K562 (cell line): Measurements from ENCODE around the gene CEBPE. TPM values are rescaled to one million over a fixed set of nuclear protein-coding genes. Genes with fewer than 3 reads are reported as not detected.

Source experiments
- BRCA1 ChIP-seq, 2 experiments: fragments of 450-650 bp in 1 of 2; sonication (generic) in 1 of 2; formaldehyde crosslinking in 1 of 2; IDR thresholded peaks; 2 replicates each; pipeline versions ENCODE4 v1.5.0 to v1.6.1; 2017 to 2020; ENCODE audit warnings: mild to moderate bottlenecking in 1 of 2, missing genetic modification reagents in 1 of 2
- COPS2 ChIP-seq: fragments of 450-650 bp; conservative IDR thresholded peaks from 2 replicates; pipeline ENCODE4 v1.6.1; 2016; ENCODE audit warnings: mild to moderate bottlenecking, moderate library complexity
- HDAC3 ChIP-seq: fragments of 450-650 bp; IDR thresholded peaks from 2 replicates; pipeline ENCODE4 v1.6.1; 2018; ENCODE audit warnings: borderline replicate concordance, mild to moderate bottlenecking, moderate library complexity; ENCODE audit not compliant: partially characterized antibody
- HMG20A ChIP-seq: fragments of 450-650 bp; formaldehyde crosslinking; conservative IDR thresholded peaks from 2 replicates; pipeline ENCODE4 v1.4.0; 2020; ENCODE audit warnings: mild to moderate bottlenecking, mixed read lengths
- JUN ChIP-seq, 2 experiments: sonication (generic) in 1 of 2; formaldehyde crosslinking in 1 of 2; IDR thresholded peaks; 2 replicates each; pipeline versions ENCODE4 v1.6.1 to v1.8.0; 2012 to 2022; ENCODE audit warnings: borderline replicate concordance in 2 of 2, mild to moderate bottlenecking in 2 of 2, improper control_type of control experiment in 1 of 2, low read depth in 1 of 2, low read length in 1 of 2, missing genetic modification reagents in 1 of 2
- LEF1 ChIP-seq: fragments of 450-650 bp; IDR thresholded peaks from 2 replicates; pipeline ENCODE4 v1.6.1; 2016; ENCODE audit warnings: mild to moderate bottlenecking
- MEIS2 ChIP-seq: fragments of 450-650 bp; IDR thresholded peaks from 2 replicates; pipeline ENCODE4 v1.6.1; 2014; ENCODE audit warnings: mild to moderate bottlenecking; ENCODE audit not compliant: partially characterized antibody
- SIN3A ChIP-seq, 2 experiments: fragments of 150-350 bp in 1 of 2; IDR thresholded peaks; 2 replicates each; pipeline ENCODE4 v1.6.1; 2011 to 2016; ENCODE audit warnings: borderline replicate concordance in 2 of 2, low read depth in 2 of 2, low read length in 2 of 2, mild to moderate bottlenecking in 2 of 2, moderate library complexity in 2 of 2; ENCODE audit not compliant: control insufficient read depth in 1 of 2
- TCF7L2 ChIP-seq: fragments of 150-350 bp; IDR thresholded peaks from 2 replicates; pipeline ENCODE4 v1.6.1; 2016; ENCODE audit warnings: low read depth, mild to moderate bottlenecking, low read length, moderate library complexity
- WHSC1 ChIP-seq: IDR thresholded peaks from one replicate; pipeline ENCODE4 v1.6.1; 2012; ENCODE audit warnings: low read length, control low read depth, inconsistent platforms
- XRCC4 ChIP-seq: IDR thresholded peaks from one replicate; pipeline ENCODE4 v1.6.1; 2011; ENCODE audit not compliant: insufficient read depth, insufficient read length; ENCODE audit errors: extremely low read depth
- ZBTB17 ChIP-seq: fragments of 450-650 bp; formaldehyde crosslinking; IDR thresholded peaks from 2 replicates; pipeline ENCODE4 v1.4.0; 2020; ENCODE audit warnings: mild to moderate bottlenecking
- ZC3H4 ChIP-seq: sonication (generic); formaldehyde crosslinking; IDR thresholded peaks from 2 replicates; pipeline ENCODE4 v1.9.0; 2021; ENCODE audit warnings: missing genetic modification reagents, borderline replicate concordance
- ZNF143 ChIP-seq: sonication (generic); formaldehyde crosslinking; IDR thresholded peaks from 2 replicates; pipeline ENCODE4 v1.9.0; 2022; ENCODE audit warnings: mild to moderate bottlenecking, missing genetic modification reagents
- ZNF444 ChIP-seq: fragments of 250-450 bp; sonication (Bioruptor Pico); IDR thresholded peaks from 2 replicates; pipeline ENCODE4 v1.4.0; 2020; ENCODE audit warnings: mild to moderate bottlenecking, moderate library complexity
- ZNF583 ChIP-seq: fragments of 250-450 bp; sonication (Bioruptor Pico); IDR thresholded peaks from 2 replicates; pipeline ENCODE4 v1.4.0; 2020
- polyA plus RNA-seq, 8 experiments: library from polyadenylated mRNA; depleted of rRNA in 4 of 8; stranded (reverse) in 5 of 8; unstranded in 3 of 8; fragments of >200 nt; fragmentation: Nextera tagmentation in 2 of 8; fragmentation: Illumina TruSeq in 1 of 8; extraction: Ambion mirVana in 2 of 8; extraction: Trizol in 1 of 8; gene quantifications; 2 replicates each; pipeline versions ENCODE4 v1.2.1 to v1.2.3, GENCODE V29; 2011 to 2014; ENCODE audit warnings: inconsistent platforms in 1 of 8, missing spikeins in 1 of 8
- total RNA-seq, 7 experiments: library from RNA; depleted of rRNA in 6 of 7; stranded (reverse); fragments of >200 nt in 6 of 7; fragmentation: Illumina TruSeq in 2 of 7; extraction: Trizol in 2 of 7; gene quantifications; 2 replicates each; pipeline versions ENCODE4 v1.2.1 to v1.2.3, GENCODE V29; 2011 to 2021; ENCODE audit warnings: low replicate concordance in 1 of 7
- TF ChIP-seq, protein P1 (sequence below): sonication (generic); formaldehyde crosslinking; IDR thresholded peaks from 2 replicates; pipeline ENCODE4 v1.8.1; 2023; ENCODE audit warnings: mild to moderate bottlenecking, missing genetic modification reagents
- TF ChIP-seq, protein P2 (sequence below): fragments of 450-650 bp; IDR thresholded peaks from 2 replicates; pipeline ENCODE4 v1.6.1; 2017; ENCODE audit warnings: antibody characterized with exemption
- TF ChIP-seq, protein P3 (sequence below): fragments of 450-650 bp; IDR thresholded peaks from 2 replicates; pipeline ENCODE4 v1.6.1; 2018; ENCODE audit not compliant: partially characterized antibody

The CEBPE gene
- total and polyA plus RNA-seq, 9 of the 15 experiments (the other 6 are each of a cell fraction or from before 2014, with no cell fraction given), result 0.09 to 0.15 (median 0.13) TPM; not detected in 6

DNA sequence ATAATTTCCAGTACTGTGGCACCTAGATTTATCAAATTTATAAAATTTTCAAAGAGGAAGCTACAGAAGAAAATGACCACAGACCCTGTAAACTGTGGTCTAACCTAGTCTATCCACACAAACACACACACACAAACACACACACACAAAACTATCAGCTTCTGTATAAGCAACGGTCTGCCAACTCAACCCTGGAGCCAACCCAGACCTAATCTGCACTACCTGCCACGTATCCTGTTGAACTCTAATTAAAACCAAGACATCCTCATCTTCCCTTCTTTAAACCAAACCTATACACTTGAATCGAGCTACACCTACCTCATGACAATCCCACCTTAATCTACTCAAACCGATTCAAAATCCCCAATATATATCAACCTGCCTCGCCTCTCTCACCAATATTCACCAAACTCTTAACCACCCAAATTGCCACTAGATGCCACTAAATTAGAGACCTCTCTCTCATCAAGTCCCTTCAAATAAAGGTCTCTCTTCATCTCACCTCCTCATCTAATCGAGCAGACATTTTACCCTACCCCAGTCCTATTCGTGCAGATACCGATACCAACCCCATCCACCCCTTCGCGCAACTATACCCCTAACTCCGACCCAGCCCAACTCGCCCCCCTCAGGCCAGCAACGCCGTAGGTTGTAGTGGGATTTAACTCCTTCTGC, 24.9 kb downstream of the CEBPE start (continued):
- TF ChIP-seq, protein P1, sequence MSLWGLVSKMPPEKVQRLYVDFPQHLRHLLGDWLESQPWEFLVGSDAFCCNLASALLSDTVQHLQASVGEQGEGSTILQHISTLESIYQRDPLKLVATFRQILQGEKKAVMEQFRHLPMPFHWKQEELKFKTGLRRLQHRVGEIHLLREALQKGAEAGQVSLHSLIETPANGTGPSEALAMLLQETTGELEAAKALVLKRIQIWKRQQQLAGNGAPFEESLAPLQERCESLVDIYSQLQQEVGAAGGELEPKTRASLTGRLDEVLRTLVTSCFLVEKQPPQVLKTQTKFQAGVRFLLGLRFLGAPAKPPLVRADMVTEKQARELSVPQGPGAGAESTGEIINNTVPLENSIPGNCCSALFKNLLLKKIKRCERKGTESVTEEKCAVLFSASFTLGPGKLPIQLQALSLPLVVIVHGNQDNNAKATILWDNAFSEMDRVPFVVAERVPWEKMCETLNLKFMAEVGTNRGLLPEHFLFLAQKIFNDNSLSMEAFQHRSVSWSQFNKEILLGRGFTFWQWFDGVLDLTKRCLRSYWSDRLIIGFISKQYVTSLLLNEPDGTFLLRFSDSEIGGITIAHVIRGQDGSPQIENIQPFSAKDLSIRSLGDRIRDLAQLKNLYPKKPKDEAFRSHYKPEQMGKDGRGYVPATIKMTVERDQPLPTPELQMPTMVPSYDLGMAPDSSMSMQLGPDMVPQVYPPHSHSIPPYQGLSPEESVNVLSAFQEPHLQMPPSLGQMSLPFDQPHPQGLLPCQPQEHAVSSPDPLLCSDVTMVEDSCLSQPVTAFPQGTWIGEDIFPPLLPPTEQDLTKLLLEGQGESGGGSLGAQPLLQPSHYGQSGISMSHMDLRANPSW (CRISPR knock-in tag), result no peak
- TF ChIP-seq, protein P2, sequence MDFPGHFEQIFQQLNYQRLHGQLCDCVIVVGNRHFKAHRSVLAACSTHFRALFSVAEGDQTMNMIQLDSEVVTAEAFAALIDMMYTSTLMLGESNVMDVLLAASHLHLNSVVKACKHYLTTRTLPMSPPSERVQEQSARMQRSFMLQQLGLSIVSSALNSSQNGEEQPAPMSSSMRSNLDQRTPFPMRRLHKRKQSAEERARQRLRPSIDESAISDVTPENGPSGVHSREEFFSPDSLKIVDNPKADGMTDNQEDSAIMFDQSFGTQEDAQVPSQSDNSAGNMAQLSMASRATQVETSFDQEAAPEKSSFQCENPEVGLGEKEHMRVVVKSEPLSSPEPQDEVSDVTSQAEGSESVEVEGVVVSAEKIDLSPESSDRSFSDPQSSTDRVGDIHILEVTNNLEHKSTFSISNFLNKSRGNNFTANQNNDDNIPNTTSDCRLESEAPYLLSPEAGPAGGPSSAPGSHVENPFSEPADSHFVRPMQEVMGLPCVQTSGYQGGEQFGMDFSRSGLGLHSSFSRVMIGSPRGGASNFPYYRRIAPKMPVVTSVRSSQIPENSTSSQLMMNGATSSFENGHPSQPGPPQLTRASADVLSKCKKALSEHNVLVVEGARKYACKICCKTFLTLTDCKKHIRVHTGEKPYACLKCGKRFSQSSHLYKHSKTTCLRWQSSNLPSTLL, result no peak
- no peak for TF ChIP-seq HDAC3
- TF ChIP-seq SIN3A (IDR thresholded peaks at IDR 0.05; ENCODE audit: borderline replicate concordance in 2 of 2, control insufficient read depth in 1 of 2, low read depth in 2 of 2, low read length in 2 of 2), result 0 out of 4 replicates have a peak, but pooled peaks of 1 of the 2 experiments have one; percentile 75
- TF ChIP-seq LEF1, result 0 out of 2 replicates have a peak, but pooled peaks have one; percentile 33
- TF ChIP-seq WHSC1, result no peak
- TF ChIP-seq ZC3H4 (CRISPR knock-in tag), result no peak
- TF ChIP-seq ZNF444 (CRISPR knock-in tag), result no peak
- TF ChIP-seq COPS2, result no peak
- no peak for TF ChIP-seq ZNF143 (CRISPR knock-in tag)
- TF ChIP-seq MEIS2, result no peak
- TF ChIP-seq ZNF583 (CRISPR knock-in tag), result no peak
- no peak for TF ChIP-seq BRCA1 (IDR thresholded peaks at IDR 0.05)
- TF ChIP-seq BRCA1 (CRISPR knock-in tag; IDR thresholded peaks at IDR 0.05), result no peak
- no peak for TF ChIP-seq XRCC4
- TF ChIP-seq, protein P3, sequence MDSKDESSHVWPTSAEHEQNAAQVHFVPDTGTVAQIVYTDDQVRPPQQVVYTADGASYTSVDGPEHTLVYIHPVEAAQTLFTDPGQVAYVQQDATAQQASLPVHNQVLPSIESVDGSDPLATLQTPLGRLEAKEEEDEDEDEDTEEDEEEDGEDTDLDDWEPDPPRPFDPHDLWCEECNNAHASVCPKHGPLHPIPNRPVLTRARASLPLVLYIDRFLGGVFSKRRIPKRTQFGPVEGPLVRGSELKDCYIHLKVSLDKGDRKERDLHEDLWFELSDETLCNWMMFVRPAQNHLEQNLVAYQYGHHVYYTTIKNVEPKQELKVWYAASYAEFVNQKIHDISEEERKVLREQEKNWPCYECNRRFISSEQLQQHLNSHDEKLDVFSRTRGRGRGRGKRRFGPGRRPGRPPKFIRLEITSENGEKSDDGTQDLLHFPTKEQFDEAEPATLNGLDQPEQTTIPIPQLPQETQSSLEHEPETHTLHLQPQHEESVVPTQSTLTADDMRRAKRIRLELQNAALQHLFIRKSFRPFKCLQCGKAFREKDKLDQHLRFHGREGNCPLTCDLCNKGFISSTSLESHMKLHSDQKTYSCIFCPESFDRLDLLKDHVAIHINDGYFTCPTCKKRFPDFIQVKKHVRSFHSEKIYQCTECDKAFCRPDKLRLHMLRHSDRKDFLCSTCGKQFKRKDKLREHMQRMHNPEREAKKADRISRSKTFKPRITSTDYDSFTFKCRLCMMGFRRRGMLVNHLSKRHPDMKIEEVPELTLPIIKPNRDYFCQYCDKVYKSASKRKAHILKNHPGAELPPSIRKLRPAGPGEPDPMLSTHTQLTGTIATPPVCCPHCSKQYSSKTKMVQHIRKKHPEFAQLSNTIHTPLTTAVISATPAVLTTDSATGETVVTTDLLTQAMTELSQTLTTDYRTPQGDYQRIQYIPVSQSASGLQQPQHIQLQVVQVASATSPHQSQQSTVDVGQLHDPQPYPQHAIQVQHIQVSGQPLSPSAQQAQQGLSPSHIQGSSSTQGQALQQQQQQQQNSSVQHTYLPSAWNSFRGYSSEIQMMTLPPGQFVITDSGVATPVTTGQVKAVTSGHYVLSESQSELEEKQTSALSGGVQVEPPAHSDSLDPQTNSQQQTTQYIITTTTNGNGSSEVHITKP, result peak; percentile 4
- no peak for TF ChIP-seq ZBTB17 (CRISPR knock-in tag)
- TF ChIP-seq TCF7L2, result no peak
- TF ChIP-seq HMG20A (CRISPR knock-in tag), result no peak
- TF ChIP-seq JUN (IDR thresholded peaks at IDR 0.05; ENCODE audit: borderline replicate concordance, low read depth, low read length), result no peak
- TF ChIP-seq JUN (CRISPR knock-in tag; IDR thresholded peaks at IDR 0.05; ENCODE audit: borderline replicate concordance), result no peak
